Kidney epithelial cell (primary cell): ENCODE results near the gene DNAI7. TPM values are rescaled to one million over a fixed set of nuclear protein-coding genes. Genes with fewer than 3 reads are reported as not detected.

Experiments used
- DNase-seq: peaks from one replicate; pipeline ENCODE4 v3.0.0-alpha.2; 2010; ENCODE audit warnings: low read depth
- H3K27me3 ChIP-seq: 2 replicates; pipeline ENCODE4 v1.6.0; 2011; ENCODE audit warnings: low read length; ENCODE audit not compliant: control insufficient read depth, insufficient read depth
- H3K36me3 ChIP-seq: 2 replicates; pipeline ENCODE4 v1.5.1; 2011; ENCODE audit warnings: low read length; ENCODE audit not compliant: control insufficient read depth, insufficient read depth
- H3K4me3 ChIP-seq: 2 replicates; pipeline ENCODE4 v1.5.1; 2011; ENCODE audit warnings: low read depth, mild to moderate bottlenecking, control low read depth, low read length
- CTCF ChIP-seq: IDR thresholded peaks from 2 replicates; pipeline ENCODE4 v1.5.1; 2011; ENCODE audit warnings: mild to moderate bottlenecking, moderate library complexity, low read length, control low read depth, inconsistent platforms; ENCODE audit not compliant: insufficient read depth, poor library complexity, severe bottlenecking
- total RNA-seq: library from RNA; depleted of rRNA; stranded (reverse); fragments of >200 nt; gene quantifications from 2 replicates; pipeline ENCODE4 v1.2.3, GENCODE V29; 2015

The DNAI7 gene
- total RNA-seq, 1 donor from 2014 or later, result not detected

DNA sequence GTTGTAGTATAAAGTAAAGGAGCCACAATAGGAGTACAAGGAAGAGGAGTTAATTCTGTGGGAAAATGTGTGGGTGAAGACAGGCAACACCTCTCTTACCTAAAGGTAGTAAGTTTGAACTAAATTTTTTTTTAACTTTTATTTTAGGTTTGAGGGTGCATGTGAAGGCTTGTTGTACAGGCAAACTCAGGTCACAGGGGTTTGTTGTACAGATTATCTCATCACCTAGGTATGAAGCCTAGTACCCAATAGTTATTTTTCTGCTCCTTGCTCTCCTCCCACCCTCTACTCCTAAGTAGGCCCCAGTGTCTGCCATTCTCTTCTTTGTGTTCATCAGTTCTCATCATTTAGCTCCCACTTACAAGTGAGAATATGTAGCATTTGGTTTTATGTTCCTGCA lies 70.5 kb downstream of the DNAI7 start:
- Histone ChIP-seq H3K27me3 (no peaks in the 10 kb centered on the region), H3K4me3 (no peak overlapping the region)
- DNase-seq, result no peak

GRCh38 chr12:25123126-25123525 lies 71.8 kb downstream of the DNAI7 start:
- no peaks in the 10 kb centered on the region for H3K27me3 ChIP-seq
- no peak for DNase-seq
- no peak overlapping the region for H3K4me3 ChIP-seq
- no peaks in the 10 kb centered on the region for H3K36me3 ChIP-seq
- no peak for TF ChIP-seq CTCF

More for the DNA sequence above, 70.5 kb downstream of the DNAI7 start:
- TF ChIP-seq CTCF, result no peak
- no peaks in the 10 kb centered on the region for H3K36me3 ChIP-seq

- H3K27me3 ChIP-seq, result no peaks in the 10 kb centered on the region
- no peaks in the 10 kb centered on the region for H3K36me3 ChIP-seq
- no peak for TF ChIP-seq CTCF
- DNase-seq, result no peak
- H3K4me3 ChIP-seq, result no peak overlapping the region
Measured at GRCh38 chr12:25121916-25122315, 73.0 kb downstream of the DNAI7 start.

- no peak overlapping the region for H3K4me3 ChIP-seq
- no peak for DNase-seq
- H3K27me3 ChIP-seq, result no peaks in the 10 kb centered on the region
- H3K36me3 ChIP-seq, result no peaks in the 10 kb centered on the region
- no peak for TF ChIP-seq CTCF
Measured at GRCh38 chr12:25121110-25121509, 73.8 kb downstream of the DNAI7 start.

- DNase-seq, result no peak
- no peak for TF ChIP-seq CTCF
- Histone ChIP-seq H3K4me3 (no peak overlapping the region), H3K27me3 (no peaks in the 10 kb centered on the region), H3K36me3 (no peaks in the 10 kb centered on the region)
Measured at GRCh38 chr12:25119020-25119419, 75.9 kb downstream of the DNAI7 start.

DNA sequence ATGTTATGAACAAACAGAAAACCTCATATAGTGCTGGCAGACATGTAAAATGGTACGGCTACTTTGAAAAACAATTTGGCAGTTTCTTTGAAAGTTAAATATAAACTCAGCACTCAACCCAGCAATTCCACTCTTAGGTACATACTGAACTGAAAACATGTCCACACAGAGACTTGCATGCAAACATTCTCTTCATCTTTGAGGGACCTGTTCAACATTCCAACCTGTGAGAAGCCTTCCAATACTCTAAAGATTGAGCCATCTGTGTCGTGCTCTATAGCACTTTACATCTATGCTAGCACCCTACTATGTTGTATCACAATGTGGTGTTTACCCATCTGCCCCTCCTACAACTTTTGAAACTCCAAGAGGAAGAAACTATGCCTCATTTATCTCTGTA lies 79.3 kb downstream of the DNAI7 start:
- H3K36me3 ChIP-seq, result no peaks in the 10 kb centered on the region
- H3K4me3 ChIP-seq, result no peak overlapping the region
- no peak for TF ChIP-seq CTCF
- DNase-seq, result no peak
- no peaks in the 10 kb centered on the region for H3K27me3 ChIP-seq
